Neural cell (in vitro differentiated cells): ENCODE measurements around the gene JADE1.

Source experiments
- EZH2 ChIP-seq: fragments of 200-600, 300-800 bp; shearing (Covaris generic), sonication (generic); IDR thresholded peaks from 2 replicates; pipeline ENCODE4 v1.6.1; 2014; ENCODE audit warnings: antibody characterized with exemption, low read length, borderline replicate concordance, mild to moderate bottlenecking; ENCODE audit not compliant: insufficient read depth, poor library complexity, severe bottlenecking
- POLR2AphosphoS5 ChIP-seq: IDR thresholded peaks from 2 replicates; pipeline ENCODE4 v1.6.1; 2012
- SMC3 ChIP-seq: fragments of 450-650 bp; conservative IDR thresholded peaks from 2 replicates; pipeline ENCODE4 v1.6.1; 2014; ENCODE audit warnings: antibody characterized with exemption, mild to moderate bottlenecking, moderate library complexity; ENCODE audit not compliant: poor library complexity
- TF ChIP-seq, protein P1 (sequence below): fragments of 450-650 bp; IDR thresholded peaks from 2 replicates; pipeline ENCODE4 v1.5.1; 2014; ENCODE audit warnings: antibody characterized with exemption, mild to moderate bottlenecking, moderate library complexity; ENCODE audit not compliant: poor library complexity, severe bottlenecking

DNA sequence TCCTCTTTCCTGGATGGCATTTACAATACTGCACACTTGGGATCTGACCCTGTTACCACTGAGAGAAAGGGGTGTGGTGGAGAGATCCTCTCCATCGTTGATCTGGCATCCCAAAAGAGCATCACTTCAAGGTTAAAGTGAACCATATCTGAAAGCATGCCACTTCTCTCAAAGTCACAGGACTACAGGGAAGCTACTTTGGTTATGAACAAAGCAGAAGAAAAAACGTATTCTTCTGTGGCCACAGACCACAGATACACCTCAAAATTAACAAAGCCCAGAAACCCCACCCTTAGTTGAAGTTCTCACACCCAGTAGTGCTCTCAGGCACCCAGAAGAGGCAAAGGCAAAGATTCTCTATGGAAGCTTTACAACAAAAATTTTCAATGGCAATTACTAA lies 108.3 kb downstream of the JADE1 start:
- TF ChIP-seq, protein P1, sequence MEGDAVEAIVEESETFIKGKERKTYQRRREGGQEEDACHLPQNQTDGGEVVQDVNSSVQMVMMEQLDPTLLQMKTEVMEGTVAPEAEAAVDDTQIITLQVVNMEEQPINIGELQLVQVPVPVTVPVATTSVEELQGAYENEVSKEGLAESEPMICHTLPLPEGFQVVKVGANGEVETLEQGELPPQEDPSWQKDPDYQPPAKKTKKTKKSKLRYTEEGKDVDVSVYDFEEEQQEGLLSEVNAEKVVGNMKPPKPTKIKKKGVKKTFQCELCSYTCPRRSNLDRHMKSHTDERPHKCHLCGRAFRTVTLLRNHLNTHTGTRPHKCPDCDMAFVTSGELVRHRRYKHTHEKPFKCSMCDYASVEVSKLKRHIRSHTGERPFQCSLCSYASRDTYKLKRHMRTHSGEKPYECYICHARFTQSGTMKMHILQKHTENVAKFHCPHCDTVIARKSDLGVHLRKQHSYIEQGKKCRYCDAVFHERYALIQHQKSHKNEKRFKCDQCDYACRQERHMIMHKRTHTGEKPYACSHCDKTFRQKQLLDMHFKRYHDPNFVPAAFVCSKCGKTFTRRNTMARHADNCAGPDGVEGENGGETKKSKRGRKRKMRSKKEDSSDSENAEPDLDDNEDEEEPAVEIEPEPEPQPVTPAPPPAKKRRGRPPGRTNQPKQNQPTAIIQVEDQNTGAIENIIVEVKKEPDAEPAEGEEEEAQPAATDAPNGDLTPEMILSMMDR: no peak
- TF ChIP-seq SMC3 (no peak), EZH2 (no peak), POLR2AphosphoS5 (no peak)
